OCI-LY7 (cell line): Measurements from ENCODE around the gene KIAA1586.
"Not testable (repeated sequence)": the region's sequence is repeated elsewhere in the genome, so short reads cannot be mapped to it uniquely, and the experiment has no call there.

Experiments used
- CTCF ChIP-seq: fragments of 200-600 bp; sonication (generic); conservative IDR thresholded peaks from 2 replicates; pipeline ENCODE4 v1.5.1; 2014; ENCODE audit warnings: mild to moderate bottlenecking, antibody characterized with exemption, low read length, moderate library complexity, mixed read lengths
- EZH2phosphoT487 ChIP-seq: fragments of 200-600 bp; sonication (generic); IDR thresholded peaks from 2 replicates; pipeline ENCODE4 v1.6.1; 2018; ENCODE audit warnings: low read depth, borderline replicate concordance, mild to moderate bottlenecking, mixed run types, antibody characterized with exemption, low read length, moderate library complexity, mixed read lengths

- TF ChIP-seq CTCF, EZH2phosphoT487: not testable (repeated sequence)
These were observed 38.4 kb upstream of the KIAA1586 start for GRCh38 chr6:57008069-57008468.
